Measurements from ENCODE around the gene ROR2.

Gene ROR2

DNA sequence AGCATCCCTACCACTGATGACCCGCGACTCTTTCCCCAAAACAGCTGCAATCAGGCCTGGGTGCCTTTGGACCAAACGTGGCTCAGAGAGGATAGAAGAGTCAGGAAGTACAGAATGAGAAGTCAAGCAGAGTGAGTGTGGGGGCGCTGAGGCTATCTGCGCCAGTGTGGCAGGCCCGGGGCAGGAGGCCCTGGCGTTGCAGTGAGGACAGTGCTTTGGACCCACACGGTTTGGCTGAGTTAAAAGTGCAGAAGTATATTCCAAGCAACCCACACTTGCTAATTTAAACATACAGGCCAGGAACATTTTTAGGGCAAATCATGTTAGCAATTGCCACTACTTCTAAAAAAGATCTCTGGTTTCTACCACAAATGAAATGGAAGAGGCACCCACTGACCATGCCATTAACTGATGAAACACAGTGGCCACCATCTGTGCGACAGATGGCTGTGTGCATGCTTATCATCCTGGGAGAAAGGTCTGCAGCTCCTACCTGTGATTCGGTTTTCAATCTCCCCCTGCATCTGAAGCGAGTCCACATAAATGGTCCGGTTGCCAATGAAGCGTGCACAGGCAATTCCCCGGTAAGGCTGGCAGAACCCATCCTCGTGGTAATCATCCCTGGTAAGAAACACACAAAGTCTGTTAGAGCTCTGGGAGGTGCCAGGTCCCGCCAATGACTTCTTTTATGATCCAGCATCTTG lies 213.0 kb downstream of the ROR2 start:
- Histone ChIP-seq H3K27me3 (ENCODE audit: low read depth) (no peaks in the 10 kb centered on the region), H3K4me1 (no peaks in the 10 kb centered on the region), H3K9me3 (no peaks in the 10 kb centered on the region), H3K4me3 (no peak overlapping the region), H3K36me3 (replicated peaks) (no peaks in the 10 kb centered on the region)
- in situ Hi-C loops (cut with MboI; ENCODE audit: low sequenced_read_pairs): no loop called here
- no peak for DNase-seq (ENCODE audit: low spot score in 2 of 2)

DNA sequence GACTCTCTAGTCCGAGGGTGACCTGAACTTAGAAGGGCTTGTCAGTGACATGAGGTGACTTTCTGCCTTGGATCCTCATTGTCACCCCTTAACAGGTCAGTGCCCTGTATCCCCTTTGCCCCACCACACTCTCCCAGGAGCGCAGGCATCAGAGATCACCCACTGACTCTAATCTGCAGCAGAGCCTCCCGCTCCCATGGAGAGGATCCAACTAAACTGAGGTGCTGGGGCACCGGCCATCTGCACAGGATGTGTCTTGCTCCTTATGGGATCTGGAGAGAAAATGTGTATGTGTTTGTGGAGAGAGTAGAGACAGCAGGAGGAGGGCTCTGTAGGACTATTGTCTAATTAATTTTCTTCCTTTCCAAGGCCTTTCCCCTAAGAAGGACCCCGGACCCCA lies 213.7 kb downstream of the ROR2 start:
- Histone ChIP-seq H3K4me3 (no peak overlapping the region), H3K36me3 (replicated peaks) (no peaks in the 10 kb centered on the region), H3K27me3 (ENCODE audit: low read depth) (no peaks in the 10 kb centered on the region), H3K4me1 (no peaks in the 10 kb centered on the region), H3K9me3 (no peaks in the 10 kb centered on the region)
- no peak for DNase-seq (ENCODE audit: low spot score in 2 of 2)
- in situ Hi-C loops (cut with MboI; ENCODE audit: low sequenced_read_pairs): no loop called here

DNA sequence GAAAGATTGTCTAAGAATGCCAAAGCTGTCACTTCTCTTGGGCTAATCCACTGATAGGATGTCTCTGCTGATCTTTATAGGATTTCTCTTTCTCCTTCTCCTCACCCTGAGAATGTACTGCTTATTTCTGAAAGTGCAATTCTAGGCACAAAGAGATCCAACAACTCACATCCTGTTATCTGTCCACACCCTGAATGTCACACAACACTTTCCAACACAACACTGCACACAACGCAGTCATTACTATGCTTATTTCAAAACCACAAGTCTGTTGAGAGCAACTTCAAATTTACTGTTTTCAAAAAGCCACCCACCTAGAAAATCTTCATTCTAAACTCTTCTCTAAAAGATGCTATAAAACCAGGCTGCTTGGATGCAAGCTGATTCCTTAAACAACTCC lies 215.0 kb downstream of the ROR2 start:
- H3K9me3 ChIP-seq: no peaks in the 10 kb centered on the region
- DNase-seq (ENCODE audit: low spot score in 2 of 2): no peak
- in situ Hi-C loops (cut with MboI; ENCODE audit: low sequenced_read_pairs): no loop called here
- H3K4me3 ChIP-seq: no peak overlapping the region
- H3K27me3 ChIP-seq (ENCODE audit: low read depth): no peaks in the 10 kb centered on the region
- no peaks in the 10 kb centered on the region for H3K36me3 ChIP-seq (replicated peaks)
- no peaks in the 10 kb centered on the region for H3K4me1 ChIP-seq

DNA sequence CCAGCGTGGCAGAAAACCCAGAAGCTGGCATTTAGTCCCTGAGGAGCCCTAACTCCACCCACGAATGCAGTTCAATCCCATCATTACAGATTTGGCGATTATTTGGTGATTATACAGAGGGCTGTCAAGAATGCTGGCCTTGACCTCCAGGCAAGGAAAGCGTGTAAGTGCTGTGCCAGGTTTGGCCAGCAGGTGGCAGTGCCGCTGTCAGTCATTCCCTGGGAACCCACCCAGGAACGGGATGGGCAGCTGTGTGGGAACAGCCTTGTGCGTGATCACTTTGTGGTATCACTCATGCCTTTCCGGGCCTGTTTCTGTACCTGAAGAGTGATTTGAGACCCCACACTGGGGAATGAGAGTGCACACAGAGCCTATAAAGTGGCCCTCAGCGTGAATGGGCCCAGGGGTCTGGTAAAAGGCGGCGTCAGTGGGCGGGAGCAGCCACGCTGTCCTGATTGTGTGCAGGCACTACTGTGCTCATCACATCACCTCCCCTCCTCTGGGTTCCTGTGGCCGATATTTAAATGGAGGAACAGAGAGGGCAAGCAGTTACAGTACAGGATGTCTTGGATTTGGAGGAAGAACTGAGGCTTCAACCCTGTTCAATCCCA lies 215.6 kb downstream of the ROR2 start:
- H3K4me1 ChIP-seq: no peaks in the 10 kb centered on the region
- H3K9me3 ChIP-seq: no peaks in the 10 kb centered on the region
- H3K27me3 ChIP-seq (ENCODE audit: low read depth): no peaks in the 10 kb centered on the region
- in situ Hi-C loops (cut with MboI; ENCODE audit: low sequenced_read_pairs): no loop called here
- no peaks in the 10 kb centered on the region for H3K36me3 ChIP-seq (replicated peaks)
- peak in 1 of 2 experiments; percentile 85 for DNase-seq (ENCODE audit: low spot score in 2 of 2)
- no peak overlapping the region for H3K4me3 ChIP-seq

DNA sequence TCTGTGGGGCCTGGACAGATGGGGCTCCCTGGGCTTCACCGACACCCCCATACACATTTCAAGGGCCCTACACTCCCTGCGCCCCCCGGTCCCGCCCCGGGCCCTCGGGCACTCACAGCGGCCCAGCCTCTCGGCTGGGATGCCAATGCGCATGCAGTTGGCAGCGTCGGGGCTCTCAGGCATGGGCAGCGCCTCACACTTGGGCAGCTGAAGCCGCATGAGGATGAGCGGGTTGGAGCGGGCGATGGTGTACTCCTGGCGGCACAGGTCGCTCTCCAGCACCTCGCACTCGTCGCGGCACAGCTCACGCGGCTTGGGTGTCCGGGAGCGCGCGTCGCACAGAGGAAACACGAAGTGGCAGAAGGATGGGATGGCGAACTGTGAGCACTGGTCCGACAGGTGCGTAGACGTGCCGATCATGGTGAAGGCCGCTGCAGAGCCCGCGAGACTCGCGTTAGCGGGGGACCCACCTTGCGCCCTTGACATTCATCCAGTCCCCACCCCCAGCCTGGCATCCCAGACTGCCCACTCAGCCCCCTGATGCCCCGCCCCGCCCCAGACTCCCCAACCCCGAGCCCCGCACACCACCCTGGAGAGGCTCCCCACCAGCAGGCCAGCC lies 216.9 kb downstream of the ROR2 start:
- Histone ChIP-seq H3K36me3 (replicated peaks) (no peaks in the 10 kb centered on the region), H3K4me1 (peaks cover 4% of the 10 kb centered on the region), H3K4me3 (no peak overlapping the region), H3K27me3 (ENCODE audit: low read depth) (no peaks in the 10 kb centered on the region), H3K9me3 (no peaks in the 10 kb centered on the region)
- DNase-seq (ENCODE audit: low spot score in 2 of 2): no peak
- in situ Hi-C loops (cut with MboI; ENCODE audit: low sequenced_read_pairs): no loop called here

DNA sequence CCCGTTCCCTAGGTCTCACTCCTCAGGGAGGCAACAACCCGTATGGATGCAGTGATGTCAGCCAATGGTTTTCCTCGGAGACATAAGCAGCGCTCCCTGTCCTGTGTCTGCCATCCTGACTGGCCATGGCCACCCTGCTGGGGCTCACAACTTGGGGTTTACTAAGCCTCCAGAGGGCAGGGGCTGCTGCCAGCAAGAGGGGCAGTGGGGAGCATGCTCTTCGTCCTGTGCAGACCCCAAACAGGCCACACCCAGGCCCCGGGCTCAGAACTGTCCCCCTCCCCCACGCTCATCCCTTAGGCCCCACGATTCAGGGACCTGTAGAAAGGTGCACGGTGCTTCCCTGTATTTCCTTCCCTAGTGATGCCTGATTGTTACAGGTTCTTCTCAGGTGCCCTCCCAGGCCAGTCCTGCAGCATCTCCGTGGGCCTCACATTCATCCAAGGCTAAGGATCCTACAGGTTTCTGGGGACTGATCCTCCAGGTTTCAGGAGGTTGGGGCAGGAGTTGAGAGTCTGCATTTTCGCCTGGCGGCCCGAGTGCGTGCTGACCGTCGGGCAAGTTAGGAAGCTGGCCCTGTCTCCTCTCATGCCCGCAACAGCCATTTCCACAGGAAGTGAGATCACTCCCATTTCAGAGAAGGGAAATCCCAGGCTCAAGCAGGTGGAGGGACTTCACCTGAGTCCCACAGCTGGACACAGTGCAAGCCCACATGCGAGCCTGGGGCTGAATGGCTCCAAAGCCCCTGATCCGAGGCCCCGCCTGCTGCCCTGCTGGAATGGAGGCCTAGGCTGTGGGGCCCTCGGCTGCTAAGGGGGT lies 217.6 kb downstream of the ROR2 start:
- Histone ChIP-seq H3K36me3 (replicated peaks) (no peaks in the 10 kb centered on the region), H3K4me3 (no peak overlapping the region), H3K4me1 (peaks cover 4% of the 10 kb centered on the region), H3K27me3 (ENCODE audit: low read depth) (no peaks in the 10 kb centered on the region), H3K9me3 (no peaks in the 10 kb centered on the region)
- in situ Hi-C loops (cut with MboI; ENCODE audit: low sequenced_read_pairs): no loop called here
- no peak for DNase-seq (ENCODE audit: low spot score in 2 of 2)

DNA sequence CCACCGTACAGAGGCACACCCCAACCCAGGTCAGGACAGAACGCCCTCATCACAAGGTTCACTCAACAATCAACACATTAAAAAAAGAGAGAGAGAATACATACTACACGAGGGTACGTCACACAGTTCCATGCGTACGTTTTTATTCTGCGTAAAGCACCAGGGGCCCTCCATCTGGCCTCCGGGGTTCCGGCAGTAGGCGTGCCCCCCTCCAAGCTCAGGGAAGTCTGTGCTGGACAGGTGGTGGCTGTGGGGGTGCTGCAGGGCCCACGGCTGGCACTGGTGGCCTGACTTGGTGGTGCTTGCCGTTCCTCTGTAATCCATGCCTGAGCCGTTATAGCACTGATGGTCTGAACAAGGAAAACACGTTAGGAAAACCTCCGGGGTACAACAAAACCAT lies 219.2 kb downstream of the ROR2 start:
- no peaks in the 10 kb centered on the region for H3K27me3 ChIP-seq (ENCODE audit: low read depth)
- in situ Hi-C loops (cut with MboI; ENCODE audit: low sequenced_read_pairs): no loop called here
- no peak for DNase-seq (ENCODE audit: low spot score in 2 of 2)
- H3K36me3 ChIP-seq (replicated peaks): no peaks in the 10 kb centered on the region
- peaks cover 4% of the 10 kb centered on the region for H3K4me1 ChIP-seq
- no peak overlapping the region for H3K4me3 ChIP-seq
- H3K9me3 ChIP-seq: no peaks in the 10 kb centered on the region

DNA sequence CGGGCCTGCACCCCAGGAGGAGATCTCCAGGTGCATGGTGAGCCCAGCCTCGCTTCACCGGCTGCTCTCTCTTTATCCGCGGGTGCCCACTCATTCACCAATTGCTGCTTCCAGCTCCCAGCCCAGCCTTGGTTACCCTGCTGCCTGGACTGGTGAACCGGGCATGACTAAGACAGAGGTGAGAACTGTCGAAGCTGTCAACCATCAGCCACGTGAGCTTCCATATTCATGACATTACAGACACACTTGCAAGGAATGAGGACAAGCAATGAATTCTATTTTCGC lies 220.5 kb downstream of the ROR2 start:
- in situ Hi-C loops (cut with MboI; ENCODE audit: low sequenced_read_pairs): loop anchor here (10.0 kb wide), 1 partner anchor 815 kb away; no protein-coding TSS in a partner anchor
- Histone ChIP-seq H3K4me1 (peaks cover 4% of the 10 kb centered on the region), H3K36me3 (replicated peaks) (no peaks in the 10 kb centered on the region), H3K9me3 (no peaks in the 10 kb centered on the region), H3K27me3 (ENCODE audit: low read depth) (no peaks in the 10 kb centered on the region), H3K4me3 (no peak overlapping the region)
- DNase-seq (ENCODE audit: low spot score in 2 of 2): no peak

DNA sequence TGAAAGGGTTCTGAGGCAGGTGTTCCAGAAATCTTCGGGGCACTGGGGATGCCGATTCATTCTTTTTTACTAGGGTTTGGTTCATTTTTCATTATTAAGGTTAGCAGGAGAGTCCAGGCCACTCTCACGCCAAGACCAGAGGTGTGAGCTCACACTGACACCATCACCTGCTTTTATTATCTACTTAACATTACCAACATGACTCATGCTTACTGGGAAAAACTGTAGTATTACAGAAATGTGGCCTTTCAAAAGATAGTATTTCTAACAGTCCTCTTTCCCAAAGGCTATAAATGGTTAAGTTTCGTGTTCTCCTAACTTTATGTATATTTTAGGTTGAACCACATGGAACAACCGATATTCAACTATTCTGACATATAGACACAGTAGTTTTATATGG lies 222.1 kb downstream of the ROR2 start:
- Histone ChIP-seq H3K4me1 (peaks cover 4% of the 10 kb centered on the region), H3K9me3 (no peaks in the 10 kb centered on the region), H3K36me3 (replicated peaks) (no peaks in the 10 kb centered on the region), H3K4me3 (no peak overlapping the region), H3K27me3 (ENCODE audit: low read depth) (no peaks in the 10 kb centered on the region)
- DNase-seq (ENCODE audit: low spot score in 2 of 2): no peak
- in situ Hi-C loops (cut with MboI; ENCODE audit: low sequenced_read_pairs): loop anchor here (10.0 kb wide), 1 partner anchor 813 kb away; no protein-coding TSS in a partner anchor

DNA sequence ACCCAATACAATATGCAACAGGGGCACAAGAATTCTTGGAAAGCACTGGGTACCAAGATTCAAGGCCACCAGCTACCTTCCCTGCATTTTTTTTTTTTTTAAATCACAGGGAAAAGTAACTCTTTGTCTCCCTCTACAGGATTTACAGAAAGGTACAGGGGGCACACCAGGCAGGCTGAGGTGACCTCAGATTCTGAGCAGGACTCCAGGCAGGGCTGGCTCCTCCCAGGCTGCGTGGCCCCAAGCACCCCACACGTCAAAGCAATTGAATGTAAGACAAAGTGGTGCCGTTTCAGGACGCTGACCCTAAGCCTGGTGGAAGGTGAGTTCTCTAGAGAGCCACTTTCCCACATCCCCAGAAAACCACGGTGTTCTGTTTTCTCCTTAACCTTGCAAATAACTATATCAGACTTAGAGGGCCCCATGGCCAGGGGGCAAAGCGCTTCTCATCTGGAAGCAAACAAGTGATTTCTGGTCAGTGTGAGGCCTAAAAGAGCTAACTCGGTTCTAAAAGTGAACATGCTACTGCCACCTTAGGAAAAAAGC lies 222.6 kb downstream of the ROR2 start:
- peak; percentile 53 to 57 for DNase-seq (ENCODE audit: low spot score in 2 of 2)
- in situ Hi-C loops (cut with MboI; ENCODE audit: low sequenced_read_pairs): loop anchor here (10.0 kb wide), 1 partner anchor 813 kb away; no protein-coding TSS in a partner anchor
- H3K4me3 ChIP-seq: no peak overlapping the region

DNA sequence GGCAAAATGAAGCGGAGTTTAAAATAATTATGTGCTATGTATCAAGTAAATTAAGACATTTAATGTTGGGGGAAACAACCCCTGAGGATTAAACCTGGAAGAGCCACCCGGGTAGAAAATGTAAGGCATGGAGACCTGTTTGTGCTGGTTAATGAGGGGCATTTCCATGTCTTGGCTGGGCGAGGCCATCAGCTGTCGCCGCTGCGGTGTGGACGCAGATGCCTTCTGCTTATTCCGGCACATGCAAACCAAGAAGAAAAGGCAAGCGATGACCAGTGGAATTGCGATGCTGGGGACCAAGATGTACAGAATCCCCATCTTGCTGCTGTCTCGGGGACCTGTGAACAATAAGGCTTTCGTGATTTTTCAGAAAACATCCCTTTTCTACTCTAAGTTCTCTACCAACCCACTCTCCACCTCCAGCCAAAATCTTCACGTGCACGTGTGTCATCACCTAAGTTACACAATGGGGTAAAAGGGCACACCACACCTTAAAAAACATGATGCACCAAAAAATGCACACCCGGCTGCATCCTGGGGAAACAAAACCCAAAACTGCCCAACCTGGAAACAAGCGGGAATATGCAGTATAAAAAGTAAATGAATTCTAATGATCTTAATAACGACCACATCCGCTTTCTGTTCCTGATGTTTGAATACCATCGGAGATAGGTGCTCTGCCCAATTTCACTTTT lies 223.5 kb downstream of the ROR2 start:
- Histone ChIP-seq H3K4me1 (peaks cover 4% of the 10 kb centered on the region), H3K9me3 (no peaks in the 10 kb centered on the region), H3K27me3 (ENCODE audit: low read depth) (no peaks in the 10 kb centered on the region), H3K36me3 (replicated peaks) (no peaks in the 10 kb centered on the region), H3K4me3 (no peak overlapping the region)
- in situ Hi-C loops (cut with MboI; ENCODE audit: low sequenced_read_pairs): loop anchor here (10.0 kb wide), 1 partner anchor 812 kb away; no protein-coding TSS in a partner anchor
- no peak for DNase-seq (ENCODE audit: low spot score in 2 of 2)

More for the DNA sequence above, 222.6 kb downstream of the ROR2 start:
- H3K9me3 ChIP-seq: no peaks in the 10 kb centered on the region
- peaks cover 4% of the 10 kb centered on the region for H3K4me1 ChIP-seq
- H3K27me3 ChIP-seq (ENCODE audit: low read depth): no peaks in the 10 kb centered on the region
- no peaks in the 10 kb centered on the region for H3K36me3 ChIP-seq (replicated peaks)

DNA sequence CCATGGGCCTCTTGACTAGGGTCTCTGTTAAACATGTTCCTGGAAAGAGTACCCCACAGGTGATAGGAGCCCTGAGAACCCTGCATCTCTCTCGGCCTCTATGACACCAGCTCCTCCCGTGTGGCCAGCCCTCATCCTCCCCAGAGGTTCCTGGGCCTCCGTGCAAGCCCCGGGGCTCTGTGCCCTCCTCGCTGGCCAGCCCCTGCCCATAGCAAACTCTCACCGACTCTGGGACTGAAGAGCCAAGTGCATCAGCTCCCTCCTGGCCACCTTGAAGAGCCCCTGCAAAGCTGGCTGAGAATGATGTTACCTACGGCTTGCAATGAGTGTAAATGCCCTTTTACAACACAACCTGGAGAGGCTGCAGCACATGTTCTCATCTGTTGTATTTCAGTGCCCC lies 224.4 kb downstream of the ROR2 start:
- Histone ChIP-seq H3K9me3 (no peaks in the 10 kb centered on the region), H3K36me3 (replicated peaks) (no peaks in the 10 kb centered on the region), H3K4me1 (peaks cover 7% of the 10 kb centered on the region), H3K27me3 (ENCODE audit: low read depth) (no peaks in the 10 kb centered on the region), H3K4me3 (no peak overlapping the region)
- no peak for DNase-seq (ENCODE audit: low spot score in 2 of 2)
- in situ Hi-C loops (cut with MboI; ENCODE audit: low sequenced_read_pairs): loop anchor here (10.0 kb wide), 1 partner anchor 811 kb away; no protein-coding TSS in a partner anchor

Data from HAP-1 (cell line).